Large intestine (tissue), 3 donors: ENCODE measurements around the gene UHRF1. TPM values are rescaled to one million over a fixed set of nuclear protein-coding genes. Genes with fewer than 3 reads are reported as not detected.
"Not testable (repeated sequence)": the region's sequence is repeated elsewhere in the genome, so short reads cannot be mapped to it uniquely, and the experiment has no call there.

Experiments
- DNase-seq, 2 donors: peaks; one replicate each; pipeline versions ENCODE4 v3.0.0 to v3.0.0-alpha.2; 2013
- H3K27ac ChIP-seq: one replicate; pipeline ENCODE4 v1.5.1; 2013; ENCODE audit warnings: low read length
- H3K27me3 ChIP-seq: 2 replicates; pipeline ENCODE4 v1.6.1; 2013; ENCODE audit warnings: low read length; ENCODE audit not compliant: control insufficient read depth, insufficient read depth
- H3K36me3 ChIP-seq: 2 replicates; pipeline ENCODE4 v1.6.1; 2013; ENCODE audit warnings: low read length; ENCODE audit not compliant: control insufficient read depth, insufficient read depth
- H3K4me1 ChIP-seq: one replicate; pipeline ENCODE4 v1.6.1; 2013; ENCODE audit warnings: low read length; ENCODE audit not compliant: control insufficient read depth, insufficient read depth
- H3K4me3 ChIP-seq: one replicate; pipeline ENCODE4 v1.5.1; 2013; ENCODE audit warnings: low read length
- H3K9me3 ChIP-seq: one replicate; pipeline ENCODE4 v1.6.1; 2013; ENCODE audit warnings: mild to moderate bottlenecking, low read depth, low read length, moderate library complexity; ENCODE audit not compliant: control insufficient read depth
- WGBS: methylation state at CpG from one replicate; pipeline ENCODE4 v1.1.5; 2013; ENCODE audit warnings: low lambda C conversion rate; ENCODE audit not compliant: insufficient coverage; 5-methylcytosine and 5-hydroxymethylcytosine counted together
- polyA plus RNA-seq: library from polyadenylated mRNA; unstranded; fragments of 120-200 nt; gene quantifications from one replicate; pipeline ENCODE4 v1.2.1, GENCODE V29; 2013

Gene UHRF1
- polyA plus RNA-seq, 1 donor = 17.7 TPM

DNA sequence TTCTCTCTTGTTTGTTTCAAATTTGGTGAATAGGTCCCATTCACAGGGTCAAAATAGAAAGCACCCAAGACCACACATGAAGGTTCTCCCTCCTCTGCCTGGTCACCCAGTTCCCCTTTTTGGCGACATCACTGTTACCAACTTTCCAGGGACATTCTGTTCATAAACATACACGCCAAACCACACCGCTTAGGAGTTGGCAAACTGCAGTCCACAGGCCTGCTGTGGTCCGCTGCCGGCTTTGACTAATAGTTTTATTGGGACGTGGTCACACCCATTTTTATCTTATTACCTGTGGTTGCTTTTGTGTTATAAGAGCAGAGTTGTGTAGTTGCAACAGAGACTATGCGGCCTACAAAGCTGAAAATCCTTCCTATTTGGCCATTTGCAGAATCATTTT lies 24.2 kb downstream of the UHRF1 start:
- DNase-seq = no peak
- no peak overlapping the region for H3K27ac ChIP-seq
- H3K36me3 ChIP-seq = peaks cover 24% of the 10 kb centered on the region
- peaks cover 3% of the 10 kb centered on the region for H3K9me3 ChIP-seq
- no CpG with 5 or more reads among the region's 7 CpGs for WGBS
- H3K4me3 ChIP-seq = no peak overlapping the region
- no peaks in the 10 kb centered on the region for H3K27me3 ChIP-seq
- no peaks in the 10 kb centered on the region for H3K4me1 ChIP-seq

GRCh38 chr19:4935444-4935843 lies 26.1 kb downstream of the UHRF1 start:
- Histone ChIP-seq H3K9me3 (peaks cover 3% of the 10 kb centered on the region), H3K36me3 (peaks cover 22% of the 10 kb centered on the region), H3K27ac (no peak overlapping the region), H3K4me3 (no peak overlapping the region), H3K27me3 (no peaks in the 10 kb centered on the region), H3K4me1 (no peaks in the 10 kb centered on the region)
- DNase-seq = no peak
- no CpG with 5 or more reads among the region's 8 CpGs for WGBS

DNA sequence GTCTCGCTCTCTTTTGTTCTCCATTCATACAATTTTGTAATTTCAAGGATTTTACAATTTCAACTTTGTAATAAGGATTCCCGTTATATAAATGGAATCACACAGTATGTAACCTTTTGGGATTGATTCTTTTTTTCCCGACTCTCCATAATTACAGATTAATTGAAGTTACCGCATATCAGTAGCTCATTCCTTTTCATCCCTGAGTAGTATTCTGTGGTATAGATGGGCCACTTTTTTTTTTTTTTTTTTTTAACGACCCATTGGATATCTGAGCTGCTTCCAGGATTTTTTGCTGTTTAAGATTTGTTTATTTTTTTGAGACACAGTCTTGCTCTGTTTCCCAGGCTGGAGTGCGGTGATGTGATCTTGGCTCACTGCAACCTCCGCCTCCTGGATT lies 27.8 kb downstream of the UHRF1 start:
- WGBS = 100% methylated on average over 3 of the region's 7 CpGs
- no peak for DNase-seq

DNA sequence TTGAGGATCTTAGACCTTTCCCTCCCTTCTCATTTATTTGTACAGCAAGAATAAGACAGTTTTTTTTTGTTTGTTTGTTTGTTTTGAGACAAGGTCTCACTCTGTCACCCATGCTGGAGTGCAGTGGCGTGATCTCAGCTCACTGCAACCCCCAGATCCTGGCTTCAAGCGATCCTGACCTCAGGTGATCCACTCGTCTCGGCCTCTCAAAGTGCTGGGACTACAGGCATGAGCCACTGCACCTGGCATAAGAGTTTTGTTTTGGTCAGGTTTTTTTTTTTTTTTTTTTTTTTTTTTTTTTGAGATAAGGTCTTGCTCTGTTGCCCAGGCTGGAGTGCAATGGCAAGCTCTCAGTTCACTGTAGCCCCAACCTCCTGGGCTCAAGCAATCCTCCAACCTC lies 29.2 kb downstream of the UHRF1 start:
- not testable (repeated sequence) for DNase-seq, H3K27me3 ChIP-seq, H3K4me3 ChIP-seq, H3K27ac ChIP-seq, H3K9me3 ChIP-seq, H3K4me1 ChIP-seq
- H3K36me3 ChIP-seq = peaks cover 16% of the 10 kb centered on the region
- no CpG with 5 or more reads among the region's 4 CpGs for WGBS

More for the DNA sequence above, 27.8 kb downstream of the UHRF1 start:
- Histone ChIP-seq H3K9me3 (peaks cover 3% of the 10 kb centered on the region), H3K36me3 (peaks cover 23% of the 10 kb centered on the region), H3K4me1 (no peaks in the 10 kb centered on the region), H3K4me3 (no peak overlapping the region), H3K27me3 (no peaks in the 10 kb centered on the region), H3K27ac (no peak overlapping the region)

- no peaks in the 10 kb centered on the region for H3K9me3 ChIP-seq
- no peak overlapping the region for H3K4me3 ChIP-seq
- H3K4me1 ChIP-seq = no peaks in the 10 kb centered on the region
- peaks cover 13% of the 10 kb centered on the region for H3K36me3 ChIP-seq
- H3K27ac ChIP-seq = no peak overlapping the region
- H3K27me3 ChIP-seq = no peaks in the 10 kb centered on the region
- no CpG with 5 or more reads among the region's 7 CpGs for WGBS
- no peak for DNase-seq
Observed at GRCh38 chr19:4939466-4939865, 30.2 kb downstream of the UHRF1 start.

- H3K4me3 ChIP-seq, H3K4me1 ChIP-seq: not testable (repeated sequence)
Observed at GRCh38 chr19:4941638-4942169, 32.4 kb downstream of the UHRF1 start.

GRCh38 chr19:4950650-4951049 lies 41.3 kb downstream of the UHRF1 start:
- not testable (repeated sequence) for H3K27ac ChIP-seq, DNase-seq, H3K27me3 ChIP-seq, H3K4me3 ChIP-seq, H3K9me3 ChIP-seq, H3K4me1 ChIP-seq
- WGBS = no CpG with 5 or more reads among the region's 23 CpGs
- H3K36me3 ChIP-seq = peaks cover 30% of the 10 kb centered on the region

More at GRCh38 chr19:4941638-4942169, 32.4 kb downstream of the UHRF1 start:
- not testable (repeated sequence) for DNase-seq, H3K27me3 ChIP-seq, H3K9me3 ChIP-seq, H3K27ac ChIP-seq
- WGBS = no CpG with 5 or more reads among the region's 35 CpGs
- H3K36me3 ChIP-seq = peaks cover 17% of the 10 kb centered on the region

- Histone ChIP-seq H3K27me3 (no peaks in the 10 kb centered on the region), H3K27ac (no peak overlapping the region), H3K4me3 (no peak overlapping the region), H3K4me1 (no peaks in the 10 kb centered on the region), H3K9me3 (no peaks in the 10 kb centered on the region), H3K36me3 (peaks cover 23% of the 10 kb centered on the region)
- DNase-seq = no peak
- WGBS = no CpG with 5 or more reads among the region's 11 CpGs
Observed at GRCh38 chr19:4951656-4952055, 42.4 kb downstream of the UHRF1 start.

DNA sequence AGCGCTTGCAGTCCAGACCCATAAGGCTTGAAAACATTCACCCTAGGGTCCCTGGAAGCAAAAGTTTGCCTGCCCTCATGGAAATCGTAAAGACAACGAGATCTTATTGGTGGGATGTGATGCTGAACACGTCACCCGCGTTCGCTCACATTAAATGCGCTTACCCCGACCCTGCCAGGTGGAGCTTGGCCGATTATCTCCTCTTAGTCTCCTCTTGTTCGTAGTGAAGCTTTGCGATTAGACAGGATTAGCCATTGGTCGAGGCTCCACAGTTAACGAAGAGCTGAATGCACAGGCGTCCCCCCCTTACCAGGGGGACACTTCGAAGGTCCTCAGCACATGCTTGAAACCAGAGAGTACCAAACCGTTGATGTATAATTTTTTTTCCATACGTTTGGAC lies 43.6 kb downstream of the UHRF1 start:
- DNase-seq = no peak
- Histone ChIP-seq H3K36me3 (peaks cover 14% of the 10 kb centered on the region), H3K9me3 (no peaks in the 10 kb centered on the region), H3K27ac (no peak overlapping the region), H3K4me3 (no peak overlapping the region), H3K4me1 (no peaks in the 10 kb centered on the region), H3K27me3 (no peaks in the 10 kb centered on the region)
- 82% methylated on average over 3 of the region's 18 CpGs for WGBS

DNA sequence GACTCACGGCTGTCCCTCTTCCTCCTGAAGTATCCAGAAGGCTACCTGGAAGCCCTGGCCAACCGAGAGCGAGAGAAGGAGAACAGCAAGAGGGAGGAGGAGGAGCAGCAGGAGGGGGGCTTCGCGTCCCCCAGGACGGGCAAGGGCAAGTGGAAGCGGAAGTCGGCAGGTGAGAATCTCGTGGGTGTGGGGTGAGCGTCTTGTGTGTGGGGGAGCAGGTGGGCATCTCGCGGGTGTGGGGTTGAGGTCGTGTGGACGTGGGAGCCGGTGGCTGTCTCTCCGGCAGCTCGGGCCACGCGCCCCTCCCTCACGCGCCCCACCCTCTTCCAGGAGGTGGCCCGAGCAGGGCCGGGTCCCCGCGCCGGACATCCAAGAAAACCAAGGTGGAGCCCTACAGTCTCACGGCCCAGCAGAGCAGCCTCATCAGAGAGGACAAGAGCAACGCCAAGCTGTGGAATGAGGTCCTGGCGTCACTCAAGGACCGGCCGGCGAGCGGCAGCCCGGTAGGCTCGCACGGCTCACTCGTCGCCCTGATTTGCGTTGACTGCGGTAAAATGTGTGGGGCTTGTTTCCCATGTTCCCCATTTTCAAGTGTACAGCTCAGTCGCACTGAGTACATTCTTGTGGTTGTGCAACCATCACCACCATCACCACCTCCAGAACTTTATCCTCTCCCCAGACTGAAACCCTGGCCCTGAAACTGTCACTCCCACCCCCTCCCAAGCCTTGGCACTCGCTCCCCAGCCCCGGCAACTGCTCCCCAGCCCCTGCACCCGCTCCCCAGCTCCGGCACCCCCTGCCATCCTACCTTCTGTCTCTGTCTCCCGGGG lies 45.2 kb downstream of the UHRF1 start:
- not testable (repeated sequence) for H3K27me3 ChIP-seq, H3K4me1 ChIP-seq, H3K9me3 ChIP-seq, DNase-seq, H3K4me3 ChIP-seq, H3K27ac ChIP-seq
- WGBS = no CpG with 5 or more reads among the region's 46 CpGs
- peaks cover 14% of the 10 kb centered on the region for H3K36me3 ChIP-seq

- no peak overlapping the region for H3K4me3 ChIP-seq
- peaks cover 14% of the 10 kb centered on the region for H3K36me3 ChIP-seq
- WGBS = 100% methylated on average over 1 of the region's 10 CpGs
- no peaks in the 10 kb centered on the region for H3K9me3 ChIP-seq
- no peak for DNase-seq
- no peaks in the 10 kb centered on the region for H3K27me3 ChIP-seq
- H3K27ac ChIP-seq = no peak overlapping the region
- no peaks in the 10 kb centered on the region for H3K4me1 ChIP-seq
Observed at GRCh38 chr19:4955274-4955673, 46.0 kb downstream of the UHRF1 start.
